A204.1 (cell line): ENCODE results near the gene RABL3.
"Not testable (repeated sequence)": the region's sequence is repeated elsewhere in the genome, so short reads cannot be mapped to it uniquely, and the experiment has no call there.

ENCODE experiments used
- FAIRE-seq: peaks from 2 replicates; lab custom pipeline; 2012; peaks lifted over from hg19 to GRCh38; lab: Jason Lieb, UNC

Gene RABL3, protein sequence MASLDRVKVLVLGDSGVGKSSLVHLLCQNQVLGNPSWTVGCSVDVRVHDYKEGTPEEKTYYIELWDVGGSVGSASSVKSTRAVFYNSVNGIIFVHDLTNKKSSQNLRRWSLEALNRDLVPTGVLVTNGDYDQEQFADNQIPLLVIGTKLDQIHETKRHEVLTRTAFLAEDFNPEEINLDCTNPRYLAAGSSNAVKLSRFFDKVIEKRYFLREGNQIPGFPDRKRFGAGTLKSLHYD

DNA sequence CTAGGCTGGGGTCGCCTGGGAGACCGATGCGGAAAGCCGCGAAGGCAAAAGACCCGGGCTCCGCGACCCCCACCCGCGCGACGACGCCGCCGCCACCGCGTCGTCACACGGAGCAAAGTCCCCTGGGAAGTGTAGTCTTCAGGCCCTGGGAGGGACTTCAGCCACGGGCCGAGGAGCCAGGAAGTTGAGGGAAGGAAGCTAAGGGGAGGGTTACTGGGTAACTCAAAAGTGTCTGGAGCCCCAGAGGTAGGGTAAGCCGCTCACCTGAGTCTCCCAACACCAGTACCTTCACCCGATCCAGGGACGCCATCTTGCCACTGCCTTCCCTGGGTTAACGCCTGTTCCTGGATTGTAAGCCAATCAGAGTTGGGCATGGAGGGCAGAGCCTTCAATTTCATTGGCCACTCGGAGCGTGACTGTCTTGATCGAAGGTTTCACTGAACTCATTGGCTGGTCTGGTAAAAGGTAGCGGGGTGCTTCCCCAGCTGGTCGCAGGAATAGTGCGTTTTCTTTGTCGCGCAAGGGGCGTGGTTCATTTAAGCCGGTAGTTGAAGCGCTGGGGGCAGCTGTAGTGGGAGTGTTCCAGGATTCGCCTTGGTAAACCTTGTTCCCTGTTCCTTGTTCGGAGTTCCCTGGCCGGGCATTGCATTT, at the start of gene RABL3, which contains the start of gene GTF2E1:
Gene RABL3, minus strand, starts transcription at position 319 of the 651 bp plus-strand sequence. Its CDS starts 9 bp downstream, at position 310.
Gene GTF2E1, plus strand, starts transcription at position 547 of the 651 bp plus-strand sequence. CDS start 7,809 bp downstream, outside the sequence.
- peak; percentile 99 for FAIRE-seq

DNA sequence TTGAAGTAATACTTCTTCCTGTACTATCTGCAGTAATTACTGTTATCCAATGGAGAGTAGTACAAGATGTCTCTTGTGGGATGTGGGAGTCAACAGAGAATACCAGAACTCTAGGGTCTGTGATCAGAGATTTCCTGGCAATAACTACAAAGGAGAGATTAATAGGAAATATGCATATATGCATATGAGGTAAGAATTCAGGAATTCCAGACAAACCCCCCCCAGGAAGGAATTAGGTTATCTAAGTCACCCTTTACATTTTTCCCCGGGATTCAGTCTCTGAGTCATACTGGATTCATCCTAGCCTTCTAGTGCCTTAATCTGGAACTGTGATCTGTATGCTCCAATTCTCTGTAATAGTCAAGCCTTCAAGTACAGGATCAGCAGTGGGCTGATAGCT, 49.6 kb upstream of the RABL3 start:
- no peak for FAIRE-seq

- no peak for FAIRE-seq
Measured at GRCh38 chr3:120791010-120791409, 48.7 kb upstream of the RABL3 start.

- not testable (repeated sequence) for FAIRE-seq
Measured at GRCh38 chr3:120785832-120786231, 43.5 kb upstream of the RABL3 start.

- no peak for FAIRE-seq
Measured at GRCh38 chr3:120780977-120781376, 38.7 kb upstream of the RABL3 start.

DNA sequence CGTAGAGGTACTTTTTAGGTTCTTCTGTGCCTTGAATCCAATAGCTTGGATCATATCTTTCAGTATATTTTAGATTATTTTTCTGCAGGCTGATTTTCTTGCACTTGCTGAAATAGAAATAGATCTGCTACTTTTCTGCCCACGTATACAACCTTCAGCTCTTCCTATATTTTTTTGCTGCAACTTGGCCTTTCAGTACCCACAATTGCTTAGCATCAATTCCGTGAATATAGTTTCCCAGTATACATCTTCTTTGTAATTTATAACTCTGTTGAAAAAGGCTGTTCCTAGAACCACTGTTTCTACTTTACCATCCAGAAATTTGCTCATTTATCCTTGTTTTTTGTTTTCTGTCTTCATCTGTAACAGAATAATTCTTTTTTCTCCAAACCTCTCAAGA, 36.5 kb upstream of the RABL3 start:
- FAIRE-seq = no peak

GRCh38 chr3:120775411-120775810, 33.1 kb upstream of the RABL3 start:
- no peak for FAIRE-seq

GRCh38 chr3:120773932-120774331, 31.6 kb upstream of the RABL3 start:
- FAIRE-seq = no peak

GRCh38 chr3:120772081-120772480, 29.8 kb upstream of the RABL3 start:
- no peak for FAIRE-seq

- FAIRE-seq = no peak
Measured at GRCh38 chr3:120770891-120771290, 28.6 kb upstream of the RABL3 start.

DNA sequence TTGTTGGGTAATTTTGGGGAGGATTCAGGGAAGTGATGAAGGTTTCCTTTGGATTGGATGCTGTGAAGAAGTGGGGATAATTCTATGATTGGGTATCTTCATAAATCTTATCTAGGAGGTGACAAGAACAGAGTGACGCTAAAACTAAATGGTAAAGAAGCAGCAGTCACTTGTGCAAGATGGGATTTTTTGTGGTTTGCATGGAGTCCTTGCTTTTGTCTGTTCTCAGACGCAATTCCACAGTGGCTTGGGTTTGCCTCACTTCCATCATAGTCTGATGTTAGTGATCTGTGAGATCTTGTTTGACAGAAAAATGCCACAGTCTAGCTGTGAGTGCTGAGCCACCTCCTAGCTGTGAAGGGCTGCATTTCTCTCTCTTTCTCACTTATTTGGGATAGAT, 27.1 kb upstream of the RABL3 start:
- FAIRE-seq = no peak

- FAIRE-seq = no peak
Measured at GRCh38 chr3:120767106-120767505, 24.8 kb upstream of the RABL3 start.

GRCh38 chr3:120766576-120766975, 24.3 kb upstream of the RABL3 start:
- no peak for FAIRE-seq

- FAIRE-seq = no peak
Measured at GRCh38 chr3:120765830-120766493, 23.6 kb upstream of the RABL3 start.

DNA sequence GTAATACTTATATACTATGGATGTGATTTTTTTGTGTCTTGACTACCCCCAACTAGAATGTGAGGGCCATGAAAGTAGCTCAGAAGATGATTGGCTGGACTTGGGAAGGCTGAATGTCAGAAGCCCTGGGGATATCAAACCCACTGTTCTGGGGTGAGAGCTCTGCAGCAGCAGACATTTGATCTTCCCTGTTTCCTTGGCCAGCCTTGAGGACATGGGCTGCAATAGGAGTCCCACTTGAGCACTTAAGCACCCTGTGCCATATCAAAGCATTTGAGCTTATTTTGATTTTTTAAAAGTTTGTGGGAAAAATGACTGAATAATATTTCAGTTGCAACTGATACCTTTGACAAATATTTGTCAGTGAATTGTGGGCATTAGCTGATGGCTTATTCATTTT, 21.9 kb upstream of the RABL3 start:
- no peak for FAIRE-seq

DNA sequence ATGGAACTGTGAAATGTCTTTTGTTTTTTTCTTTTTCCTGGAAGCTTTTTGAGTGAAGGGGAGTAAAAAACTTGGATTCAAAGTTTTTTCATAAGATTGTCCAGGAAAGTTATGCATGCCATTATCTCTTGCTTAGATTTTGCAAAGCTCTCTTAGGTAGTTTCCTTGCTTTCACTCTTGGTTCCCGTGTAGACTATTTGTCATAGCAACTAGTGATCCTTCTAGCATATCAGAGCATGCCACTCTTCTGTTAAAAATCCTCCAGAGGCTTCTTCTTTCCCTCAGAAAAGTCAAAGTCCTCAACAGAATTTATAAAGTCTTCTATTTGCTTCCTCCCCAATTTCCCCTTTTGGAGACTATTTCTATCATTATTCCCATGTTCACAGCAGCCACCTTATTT, 21.3 kb upstream of the RABL3 start:
- no peak for FAIRE-seq

GRCh38 chr3:120762615-120763014, 20.3 kb upstream of the RABL3 start:
- no peak for FAIRE-seq

DNA sequence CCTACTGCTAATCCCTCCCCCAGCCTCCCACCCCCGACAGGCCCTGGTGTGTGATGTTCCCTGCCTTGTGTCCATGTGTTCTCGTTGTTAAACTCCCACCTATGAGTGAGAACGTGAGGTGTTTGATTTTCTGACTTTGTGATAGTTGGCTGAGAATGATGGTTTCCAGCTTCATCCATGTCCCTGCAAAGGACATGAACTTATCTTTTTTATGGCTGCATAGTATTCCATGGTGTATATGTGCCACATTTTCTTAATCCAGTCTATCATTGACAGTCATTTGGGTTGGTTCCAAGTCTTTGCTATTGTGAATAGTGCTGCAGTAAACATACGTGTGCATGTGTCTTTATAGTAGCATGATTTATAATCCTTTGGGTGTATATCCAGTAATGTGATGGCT, 16.2 kb upstream of the RABL3 start:
- not testable (repeated sequence) for FAIRE-seq

- no peak for FAIRE-seq
Measured at GRCh38 chr3:120756061-120756460, 13.7 kb upstream of the RABL3 start.

- FAIRE-seq = no peak
Measured at GRCh38 chr3:120753810-120754209, 11.5 kb upstream of the RABL3 start.

DNA sequence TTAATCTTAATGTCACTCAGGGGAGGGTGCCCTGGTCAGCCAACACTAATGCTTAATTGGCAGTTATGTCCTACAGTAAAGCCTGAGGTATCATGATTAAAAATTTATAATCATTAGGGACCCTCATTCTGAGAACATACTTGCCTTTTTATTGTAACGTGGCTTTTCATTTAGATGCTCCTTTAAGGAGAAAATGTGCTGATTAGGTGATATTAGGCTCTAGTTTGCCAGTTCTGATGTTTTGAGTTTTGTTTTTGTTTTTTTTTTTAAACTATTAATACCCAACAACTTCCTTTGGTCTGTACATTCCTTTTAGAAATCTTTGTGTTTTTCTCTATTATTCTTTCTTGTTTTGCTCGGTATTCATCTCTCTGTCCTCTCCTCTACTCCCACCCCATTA, 10.5 kb upstream of the RABL3 start:
- FAIRE-seq = no peak

DNA sequence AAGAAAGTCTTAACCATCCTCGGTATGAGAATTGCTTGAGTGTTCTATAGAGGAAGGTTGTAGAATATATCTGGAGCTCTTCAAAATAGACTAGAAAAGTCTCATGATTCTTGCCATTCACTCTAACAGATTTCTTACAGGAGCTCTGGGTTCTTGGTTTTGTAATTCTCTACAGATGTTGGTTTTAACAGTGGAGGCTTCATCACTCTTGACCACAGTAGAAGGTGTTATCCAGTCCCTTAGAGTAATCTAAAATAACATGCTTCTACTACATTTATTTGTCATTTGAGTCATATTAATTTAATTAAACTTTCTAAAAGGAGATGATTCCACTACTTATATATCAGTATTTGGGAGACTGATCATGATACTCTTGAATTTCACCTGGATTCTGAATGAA, 9.9 kb upstream of the RABL3 start:
- no peak for FAIRE-seq

GRCh38 chr3:120749843-120750242, 7.5 kb upstream of the RABL3 start:
- no peak for FAIRE-seq

DNA sequence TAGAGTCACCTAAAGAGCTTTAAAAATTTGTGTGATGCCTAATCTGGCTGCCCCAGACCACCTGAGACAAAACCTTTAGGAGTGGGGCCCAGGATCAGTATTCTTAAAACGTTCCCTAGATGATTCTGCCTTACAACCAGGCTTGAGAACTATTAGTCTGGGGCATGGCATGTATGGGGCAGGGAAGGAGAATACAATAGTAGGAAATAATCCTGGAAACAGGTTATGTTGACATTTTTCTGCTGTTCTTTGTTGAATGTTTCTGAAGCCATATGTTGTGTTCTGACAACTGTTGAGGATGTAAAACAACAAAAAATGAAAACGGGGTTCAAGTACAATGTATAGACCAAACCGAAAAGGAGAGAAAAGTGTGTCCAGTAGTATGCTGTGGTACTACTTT, 3.1 kb upstream of the RABL3 start:
- FAIRE-seq = no peak
